GM23248 (cell line): ENCODE data around the gene KLK1. TPM values are rescaled to one million over a fixed set of nuclear protein-coding genes. Genes with fewer than 3 reads are reported as not detected.
A peak's percentile ranks its signal among the peaks of the same experiment; 100 is the strongest.
"Not testable (repeated sequence)": the region's sequence is repeated elsewhere in the genome, so short reads cannot be mapped to it uniquely, and the experiment has no call there.

Source experiments
- DNase-seq: peaks from one replicate; pipeline ENCODE4 v3.0.0-alpha.2; 2015
- H2AFZ ChIP-seq: fragments of 200-600 bp; sonication (generic); 2 replicates; pipeline ENCODE4 v1.6.1; 2016; ENCODE audit warnings: antibody characterized with exemption
- H3F3A ChIP-seq: fragments of 200-600 bp; sonication (generic); 2 replicates; pipeline ENCODE4 v1.6.1; 2016; ENCODE audit warnings: mild to moderate bottlenecking, antibody characterized with exemption, mixed run types; ENCODE audit not compliant: insufficient read depth
- H3K27ac ChIP-seq: fragments of 200-600 bp; sonication (generic); 2 replicates; pipeline ENCODE4 v1.5.1; 2016; ENCODE audit warnings: mild to moderate bottlenecking
- H3K27me3 ChIP-seq: fragments of 200-600 bp; sonication (generic); replicated peaks from 2 replicates; pipeline ENCODE4 v1.6.1; 2016; ENCODE audit warnings: mild to moderate bottlenecking; ENCODE audit not compliant: insufficient read depth
- H3K36me3 ChIP-seq: fragments of 200-600 bp; sonication (generic); 2 replicates; pipeline ENCODE4 v1.6.1; 2016; ENCODE audit warnings: low read depth, mild to moderate bottlenecking
- H3K4me1 ChIP-seq: fragments of 200-600 bp; sonication (generic); 2 replicates; pipeline ENCODE4 v1.6.1; 2016; ENCODE audit warnings: mild to moderate bottlenecking; ENCODE audit not compliant: insufficient read depth
- H3K4me2 ChIP-seq: fragments of 200-600 bp; sonication (generic); one replicate; pipeline ENCODE4 v1.6.1; 2016; ENCODE audit warnings: mild to moderate bottlenecking; ENCODE audit not compliant: unreplicated experiment
- H3K4me3 ChIP-seq: fragments of 200-600 bp; sonication (generic); 2 replicates; pipeline ENCODE4 v1.5.1; 2016; ENCODE audit warnings: mild to moderate bottlenecking
- H3K79me2 ChIP-seq: fragments of 200-600 bp; sonication (generic); 2 replicates; pipeline ENCODE4 v1.6.1; 2016; ENCODE audit warnings: mild to moderate bottlenecking; ENCODE audit not compliant: insufficient read depth
- H3K9ac ChIP-seq: fragments of 200-600 bp; sonication (generic); 2 replicates; pipeline ENCODE4 v1.6.1; 2016; ENCODE audit warnings: mild to moderate bottlenecking
- H3K9me2 ChIP-seq: fragments of 200-600 bp; sonication (generic); 2 replicates; pipeline ENCODE4 v1.6.1; 2016; ENCODE audit warnings: mixed run types, mild to moderate bottlenecking, moderate library complexity; ENCODE audit not compliant: insufficient read depth
- H3K9me3 ChIP-seq: fragments of 200-600 bp; sonication (generic); one replicate; pipeline ENCODE4 v1.6.1; 2017; ENCODE audit warnings: low read depth
- H4K20me1 ChIP-seq: fragments of 200-600 bp; sonication (generic); 2 replicates; pipeline ENCODE4 v1.6.0; 2016; ENCODE audit not compliant: insufficient read depth
- EZH2 ChIP-seq: fragments of 200-600 bp; sonication (generic); IDR thresholded peaks from 2 replicates; pipeline ENCODE4 v1.6.1; 2018; ENCODE audit warnings: antibody characterized with exemption, mild to moderate bottlenecking; ENCODE audit not compliant: insufficient read depth, poor library complexity, severe bottlenecking
- EZH2phosphoT487 ChIP-seq: fragments of 200-600 bp; sonication (generic); IDR thresholded peaks from 2 replicates; pipeline ENCODE4 v1.6.1; 2018; ENCODE audit warnings: antibody characterized with exemption, moderate library complexity, mild to moderate bottlenecking, low read depth; ENCODE audit not compliant: insufficient read depth
- WGBS, 2 experiments: methylation state at CpG; one replicate each; pipeline ENCODE4 v1.1.6; 2015 to 2017; ENCODE audit warnings: low lambda C conversion rate in 2 of 2, low coverage in 1 of 2; ENCODE audit errors: missing lambda C conversion rate in 2 of 2; 5-methylcytosine and 5-hydroxymethylcytosine counted together
- in situ Hi-C: fragments of 300-500 bp; cut with MboI; formaldehyde crosslinking; loops from 2 replicates; pipeline ENCODE4 v1.15.0; 2020
- polyA plus RNA-seq: library from polyadenylated mRNA; unstranded; fragments of >200 nt; fragmentation: Nextera tagmentation; extraction: Ambion mirVana; gene quantifications from 2 replicates; pipeline ENCODE4 v1.2.1, GENCODE V29; 2016
- total RNA-seq: library from RNA; depleted of rRNA; stranded (reverse); fragments of >200 nt; shearing (Covaris generic); gene quantifications from 2 replicates; pipeline ENCODE4 v1.2.3, GENCODE V29; 2014

KLK1 gene
- total and polyA plus RNA-seq, 2 experiments from 2014 or later = not detected

DNA sequence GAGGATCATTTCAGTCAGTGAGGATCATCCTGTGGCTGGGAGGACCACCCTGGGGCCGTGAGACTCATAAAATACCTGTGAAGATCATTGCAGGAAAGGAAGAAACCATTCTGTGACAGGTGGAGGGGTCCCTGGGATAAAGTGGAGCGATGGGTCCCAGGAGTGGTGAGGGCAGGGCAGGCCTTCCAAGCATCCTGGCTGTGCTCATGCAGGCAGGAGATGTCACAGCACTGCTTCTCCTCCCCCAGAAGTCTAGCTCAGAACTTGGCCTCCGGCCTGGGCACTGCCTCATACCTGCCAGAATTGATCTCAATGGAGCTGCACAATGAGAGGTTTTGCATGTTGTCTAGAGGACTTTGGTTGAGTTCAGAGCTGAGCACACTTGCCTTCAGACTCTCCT lies 11.1 kb downstream of the KLK1 start:
- no peak overlapping the region for H3K4me2 ChIP-seq
- no peaks in the 10 kb centered on the region for H3K9me2 ChIP-seq
- no peaks in the 10 kb centered on the region for H3K36me3 ChIP-seq
- no peaks in the 10 kb centered on the region for H3K4me1 ChIP-seq
- no peak overlapping the region for H3K9ac ChIP-seq
- H4K20me1 ChIP-seq = no peaks in the 10 kb centered on the region
- no peak for DNase-seq
- TF ChIP-seq EZH2phosphoT487 = no peak
- TF ChIP-seq EZH2 = no peak
- no peaks in the 10 kb centered on the region for H3F3A ChIP-seq
- no peaks in the 10 kb centered on the region for H3K9me3 ChIP-seq
- no peak overlapping the region for H3K27ac ChIP-seq
- H3K4me3 ChIP-seq = no peak overlapping the region
- H3K79me2 ChIP-seq = no peaks in the 10 kb centered on the region
- WGBS, 2 experiments = 25 to 34% methylated on average over 3 of the region's 3 CpGs
- in situ Hi-C loops = no loop called here
- H3K27me3 ChIP-seq = 0 out of 2 replicates have a peak, but pooled peaks cover 8% of the 10 kb centered on the region
- H2AFZ ChIP-seq = no peak overlapping the region

DNA sequence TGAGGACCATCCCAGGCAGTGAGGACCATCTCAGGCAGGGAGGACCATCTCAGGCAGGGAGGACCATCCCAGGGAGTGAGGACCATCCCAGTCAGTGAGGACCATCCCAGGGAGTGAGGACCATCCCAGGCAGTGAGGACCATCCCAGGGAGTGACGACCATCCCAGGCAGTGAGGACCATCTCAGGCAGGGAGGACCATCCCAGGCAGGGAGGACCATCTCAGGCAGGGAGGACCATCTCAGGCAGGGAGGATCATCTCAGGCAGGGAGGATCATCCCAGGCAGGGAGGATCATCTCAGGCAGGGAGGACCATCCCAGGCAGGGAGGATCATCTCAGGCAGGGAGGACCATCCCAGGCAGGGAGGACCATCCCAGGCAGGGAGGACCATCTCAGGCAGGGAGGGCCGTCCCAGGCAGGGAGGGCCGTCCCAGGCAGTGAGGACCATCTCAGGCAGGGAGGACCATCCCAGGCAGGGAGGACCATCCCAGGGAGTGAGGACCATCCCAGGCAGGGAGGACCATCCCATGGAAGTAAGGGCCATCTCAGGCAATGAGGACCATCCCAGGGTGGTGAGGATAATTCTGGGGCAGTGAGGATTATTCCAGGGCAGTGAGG lies 11.9 kb downstream of the KLK1 start:
- H3K4me3 ChIP-seq, H3K36me3 ChIP-seq, H3K4me2 ChIP-seq, H3K27ac ChIP-seq, H3K27me3 ChIP-seq, H3K9ac ChIP-seq, H3F3A ChIP-seq, H4K20me1 ChIP-seq, H3K9me2 ChIP-seq, H2AFZ ChIP-seq, H3K4me1 ChIP-seq, DNase-seq, in situ Hi-C loops, H3K9me3 ChIP-seq, H3K79me2 ChIP-seq: not testable (repeated sequence)
- 15 to 29% methylated on average over 2 to 3 of the region's 3 CpGs for WGBS, 2 experiments

DNA sequence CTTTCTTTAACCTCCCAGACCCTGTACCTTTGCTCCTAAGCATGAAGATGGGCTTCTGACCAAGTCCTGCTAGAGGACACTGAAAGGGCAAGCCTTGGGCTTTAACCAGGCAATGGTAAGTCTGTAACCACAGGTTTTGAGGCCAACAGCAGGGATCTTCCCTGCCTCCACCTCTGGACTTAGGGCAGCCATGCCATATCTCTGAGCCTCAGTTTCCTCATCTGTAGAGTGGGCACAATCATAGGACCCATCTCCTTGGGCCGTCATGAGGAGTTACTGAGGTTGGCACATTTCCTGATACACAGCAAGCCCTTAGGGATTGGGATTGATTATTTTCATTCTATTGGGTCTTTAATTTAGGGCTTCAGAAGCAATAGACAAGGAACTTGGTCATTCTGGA lies 14.7 kb downstream of the KLK1 start:
- DNase-seq = no peak
- Histone ChIP-seq H3K4me2 (no peak overlapping the region), H3K36me3 (no peaks in the 10 kb centered on the region)

DNA sequence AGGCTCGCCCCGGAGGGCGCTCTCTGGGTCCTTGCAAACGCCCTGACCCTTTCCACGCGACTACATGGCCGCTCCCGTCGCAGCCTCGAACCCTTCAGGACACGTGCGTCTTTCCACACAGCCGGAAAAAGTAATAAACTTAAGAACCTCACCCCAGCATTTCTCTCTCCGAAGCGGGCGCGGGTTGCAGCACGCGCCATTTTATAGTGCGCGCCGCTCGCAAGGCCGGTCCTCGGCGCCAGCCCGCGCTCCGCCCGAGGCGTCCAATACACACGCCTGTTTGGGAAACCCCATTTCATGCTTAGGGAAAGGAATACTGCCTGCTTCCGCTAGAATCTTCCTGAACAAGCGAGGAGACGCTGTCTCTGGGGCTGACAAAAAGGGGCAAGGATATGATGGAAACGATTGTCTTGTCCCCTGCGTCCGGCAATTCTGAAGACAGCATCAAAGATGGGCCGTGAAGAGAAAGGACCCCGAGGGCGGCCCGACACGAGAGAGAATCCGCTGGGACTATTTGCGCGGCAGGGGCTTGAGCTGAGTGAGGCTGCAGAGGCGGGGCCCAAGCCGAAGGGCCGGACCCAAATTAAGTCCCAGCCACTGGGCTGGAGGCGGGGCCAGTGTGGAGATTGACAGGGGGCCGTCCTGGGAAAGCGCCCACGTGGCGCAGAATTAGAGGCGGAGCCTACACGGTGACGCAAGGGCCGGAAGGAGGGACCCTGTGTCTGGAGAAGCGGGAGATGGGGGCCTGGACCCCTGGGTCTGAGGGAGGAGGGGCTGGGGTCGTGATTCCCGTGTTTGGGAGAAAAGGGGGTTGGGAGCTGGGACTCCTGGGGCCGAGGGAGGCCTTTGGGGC lies 18.9 kb downstream of the KLK1 start:
- H3K4me2 ChIP-seq = peak overlapping the region; percentile 84
- H3K4me3 ChIP-seq = peak overlapping the region; percentile 94
- peak overlapping the region; percentile 96 for H3K27ac ChIP-seq
- H3F3A ChIP-seq = no peaks in the 10 kb centered on the region
- DNase-seq = peak; percentile 100
- no peaks in the 10 kb centered on the region for H3K27me3 ChIP-seq
- in situ Hi-C loops = no loop called here
- no peaks in the 10 kb centered on the region for H3K9me3 ChIP-seq
- H3K4me1 ChIP-seq = peaks cover 13% of the 10 kb centered on the region; the same call in 1 of the 2 replicates
- peak overlapping the region; percentile 93 for H2AFZ ChIP-seq
- no peaks in the 10 kb centered on the region for H3K9me2 ChIP-seq
- no peaks in the 10 kb centered on the region for H4K20me1 ChIP-seq
- H3K36me3 ChIP-seq = peaks cover 11% of the 10 kb centered on the region; the same call in 1 of the 2 replicates
- H3K9ac ChIP-seq = peak overlapping the region; percentile 97
- WGBS, 2 experiments = 1% methylated on average over 62 of the region's 62 CpGs
- peaks cover 41% of the 10 kb centered on the region for H3K79me2 ChIP-seq
- TF ChIP-seq EZH2phosphoT487 (no peak), EZH2 (no peak)

More for the DNA sequence above, 14.7 kb downstream of the KLK1 start:
- Histone ChIP-seq H3K4me3 (no peak overlapping the region), H4K20me1 (no peaks in the 10 kb centered on the region), H2AFZ (no peak overlapping the region), H3K4me1 (peaks cover 4% of the 10 kb centered on the region; the same call in 1 of the 2 replicates), H3K79me2 (peaks cover 2% of the 10 kb centered on the region), H3K27me3 (0 out of 2 replicates have a peak, but pooled peaks cover 5% of the 10 kb centered on the region), H3K27ac (no peak overlapping the region), H3F3A (no peaks in the 10 kb centered on the region), H3K9me2 (no peaks in the 10 kb centered on the region), H3K9me3 (no peaks in the 10 kb centered on the region), H3K9ac (no peak overlapping the region)
- TF ChIP-seq EZH2phosphoT487 = no peak
- no peak for TF ChIP-seq EZH2
- 59 to 68% methylated on average over 1 of the region's 1 CpG for WGBS, 2 experiments
- in situ Hi-C loops = no loop called here
